GM21825 (cell line): ENCODE data around the gene ADAMTSL4.

ENCODE experiments used
- ATAC-seq: cut with Tn5 transposase; IDR thresholded peaks from one replicate; pipeline ENCODE4 v1.9.1; 2021; ENCODE audit warnings: mild to moderate bottlenecking, moderate library complexity; ENCODE audit not compliant: unreplicated experiment

Gene ADAMTSL4

GRCh38 chr1:150532860-150533259 is 16.3 kb upstream of the ADAMTSL4 start:
- no peak for ATAC-seq

GRCh38 chr1:150534002-150534401 is 15.2 kb upstream of the ADAMTSL4 start:
- ATAC-seq: no peak

- ATAC-seq: no peak
Observed at GRCh38 chr1:150535511-150536287, 13.5 kb upstream of the ADAMTSL4 start.

DNA sequence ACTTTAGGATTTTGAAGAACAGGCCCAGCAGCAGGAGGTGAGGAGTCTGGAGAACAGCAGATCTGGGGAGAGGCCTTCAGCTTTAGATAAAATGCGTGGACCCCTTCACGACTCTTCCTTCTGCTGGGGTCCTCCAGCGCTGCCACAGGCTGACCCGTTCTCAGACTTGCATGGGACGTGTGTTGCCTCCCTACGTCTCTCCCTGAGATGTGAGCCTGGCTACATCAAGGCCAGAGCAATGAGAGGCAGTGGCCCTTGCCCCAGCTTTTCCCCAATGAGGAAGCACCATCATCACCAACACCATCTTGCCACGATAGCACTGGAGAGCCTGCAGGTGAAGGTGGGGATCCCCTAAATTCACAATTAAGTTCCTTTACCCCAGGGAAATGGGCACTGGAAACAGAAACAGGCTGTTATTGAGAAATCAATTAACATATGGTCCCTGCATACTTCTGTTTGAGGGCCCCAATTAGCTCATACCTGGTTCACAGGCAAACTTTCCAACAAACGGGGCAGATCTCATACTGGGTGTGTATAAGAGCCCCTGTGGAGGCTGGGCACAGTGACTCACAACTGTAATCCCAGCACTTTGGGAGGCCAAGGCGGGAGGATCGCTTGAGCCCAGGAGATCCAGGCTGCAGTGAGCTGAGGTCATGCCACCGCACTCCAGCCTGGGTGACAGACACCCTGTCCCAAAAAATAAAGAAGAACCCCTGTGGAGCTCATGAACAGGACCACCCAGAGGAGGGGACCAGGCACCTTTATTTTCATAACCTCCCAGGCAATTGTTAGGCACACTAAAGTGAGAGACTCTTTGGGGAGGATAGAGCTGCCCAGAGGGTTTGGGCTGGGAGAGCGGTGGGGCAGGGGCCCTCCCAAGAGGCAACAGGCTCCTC is 12.1 kb upstream of the ADAMTSL4 start:
- no peak for ATAC-seq

GRCh38 chr1:150537732-150538684 is 11.2 kb upstream of the ADAMTSL4 start:
- no peak for ATAC-seq

GRCh38 chr1:150543500-150544143 is 5.6 kb upstream of the ADAMTSL4 start:
- no peak for ATAC-seq

DNA sequence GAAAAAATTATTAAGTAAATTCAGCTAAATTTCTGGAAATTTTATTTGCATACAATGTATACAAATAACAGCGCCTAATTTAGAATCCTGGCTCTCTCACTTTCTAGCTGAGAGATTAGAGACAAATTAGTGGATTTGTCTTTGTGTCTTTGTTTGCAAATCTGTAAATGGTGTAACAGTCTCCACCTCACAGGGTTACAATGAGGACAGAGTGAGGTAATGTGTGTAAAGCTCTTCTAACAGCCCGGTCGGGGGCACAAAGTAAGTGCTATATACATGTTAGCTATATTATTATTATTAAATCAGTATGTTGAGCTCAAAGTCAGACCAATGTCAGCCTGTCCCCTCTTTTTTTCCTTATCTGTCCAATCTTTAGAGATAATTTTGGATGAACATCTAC is 5.0 kb upstream of the ADAMTSL4 start:
- ATAC-seq: no peak

GRCh38 chr1:150545486-150546032 is 3.6 kb upstream of the ADAMTSL4 start:
- ATAC-seq: no peak

- no peak for ATAC-seq
Observed at GRCh38 chr1:150546294-150546937, 2.8 kb upstream of the ADAMTSL4 start.

- ATAC-seq: no peak
Observed at GRCh38 chr1:150548324-150548631, 930 bp upstream of the ADAMTSL4 start.

GRCh38 chr1:150549496-150550221 is 451 bp downstream of the ADAMTSL4 start:
- ATAC-seq: no peak

DNA sequence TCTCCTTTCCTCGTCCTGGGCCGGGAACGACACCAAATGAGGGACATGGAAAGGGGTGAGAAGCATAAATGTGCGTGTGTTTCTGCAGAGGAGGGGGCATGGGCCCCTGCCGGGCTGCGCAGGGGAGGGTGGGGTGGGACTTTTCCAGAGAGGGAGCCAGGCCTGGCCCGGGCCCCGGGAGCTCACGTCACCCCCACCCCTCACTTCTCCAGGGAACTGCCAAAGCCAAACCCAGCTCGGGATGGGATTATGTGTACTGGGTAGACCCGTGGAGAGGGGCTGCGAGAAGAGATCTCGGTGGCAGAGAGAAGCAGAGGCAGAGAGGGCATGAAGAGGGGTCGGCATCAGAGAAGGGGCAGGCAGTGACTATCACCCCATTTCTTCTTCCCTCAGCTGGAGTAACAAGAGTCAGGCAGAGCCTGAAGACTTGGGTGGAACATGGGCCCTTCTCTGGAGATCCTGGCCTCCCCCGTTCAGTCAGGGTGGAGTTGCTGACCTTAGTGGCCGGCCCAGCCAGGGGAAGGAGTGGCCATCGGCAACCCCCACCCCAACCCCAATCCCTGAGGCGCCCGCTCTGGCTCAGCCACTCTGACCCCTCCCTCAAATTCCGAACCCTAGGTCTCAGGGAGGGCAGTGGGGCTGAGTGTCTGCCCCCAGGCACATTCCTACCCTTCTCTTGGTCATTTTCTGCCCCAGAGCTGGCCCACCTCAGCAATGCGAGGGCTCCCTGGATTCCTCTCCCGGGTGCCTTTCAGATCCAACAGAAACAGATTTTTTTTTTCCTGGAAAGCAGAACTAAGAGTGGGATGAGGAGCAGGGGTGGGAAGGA is 1.2 kb downstream of the ADAMTSL4 start:
- no peak for ATAC-seq

DNA sequence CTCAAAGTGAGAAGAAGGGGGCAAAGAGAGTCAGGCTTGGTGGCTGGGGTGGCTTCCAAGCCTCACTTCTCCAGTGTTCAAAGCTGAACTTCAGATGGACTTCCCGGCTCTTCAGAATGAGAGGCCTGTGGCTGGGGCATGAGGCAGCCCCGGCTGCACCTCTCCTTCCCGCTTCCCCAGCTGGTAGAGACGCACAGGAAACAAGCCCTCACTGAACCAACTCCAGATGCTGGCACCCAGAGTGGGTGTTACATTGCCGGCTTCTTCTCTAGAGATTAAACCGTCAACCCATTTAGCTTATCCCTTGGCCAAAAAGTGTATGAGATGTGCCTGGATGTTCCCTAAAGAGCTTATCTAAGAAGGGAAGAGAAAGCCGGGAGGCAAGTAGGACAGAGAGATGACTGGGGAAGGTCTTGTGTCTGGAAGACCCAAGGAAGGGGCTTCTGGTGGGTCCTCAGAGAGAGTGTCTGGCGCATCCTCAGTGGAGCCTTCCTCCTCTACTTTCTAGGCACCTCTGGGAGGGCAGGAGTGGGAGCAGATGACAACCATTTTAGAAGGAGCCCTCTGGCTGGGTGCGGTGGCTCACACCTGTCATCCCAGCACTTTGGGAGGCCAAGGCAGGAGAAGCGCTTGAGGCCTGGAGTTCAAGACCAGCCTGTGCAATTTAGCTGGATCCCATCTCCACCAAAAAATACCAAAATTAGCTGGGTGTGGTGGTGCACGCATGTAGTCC is 2.0 kb downstream of the ADAMTSL4 start:
- ATAC-seq: no peak

DNA sequence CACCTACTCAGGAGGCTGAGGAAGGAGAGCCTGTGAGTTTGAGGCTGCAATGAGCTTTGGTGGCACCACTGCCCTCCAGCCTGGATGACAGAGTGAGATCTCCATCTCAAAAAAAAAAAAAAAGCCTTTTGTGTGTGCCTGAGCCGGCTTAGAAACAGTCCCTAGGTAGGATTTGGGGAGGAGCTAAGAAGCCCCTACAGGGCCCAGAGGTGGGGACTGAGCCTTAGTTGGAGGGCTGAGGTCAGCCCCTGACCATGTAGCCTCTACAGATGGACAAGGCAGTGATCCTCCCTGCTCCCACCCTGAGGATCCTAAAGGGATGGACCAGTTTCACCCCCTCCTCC is 2.5 kb downstream of the ADAMTSL4 start:
- ATAC-seq: no peak

- no peak for ATAC-seq
Observed at GRCh38 chr1:150552128-150552910, 3.1 kb downstream of the ADAMTSL4 start.

GRCh38 chr1:150552911-150553289 is 3.7 kb downstream of the ADAMTSL4 start:
- no peak for ATAC-seq
